NCI-H146 treated with DMSO at 0.1 percent for 48 hours (cell line): Measurements from ENCODE around the gene DSCAML1.

Experiments
- DNase-seq: peaks from one replicate; lab custom pipeline; 2025; ENCODE audit not compliant: unreplicated experiment; lab: John Stamatoyannopoulos, UW

DSCAML1 gene

DNA sequence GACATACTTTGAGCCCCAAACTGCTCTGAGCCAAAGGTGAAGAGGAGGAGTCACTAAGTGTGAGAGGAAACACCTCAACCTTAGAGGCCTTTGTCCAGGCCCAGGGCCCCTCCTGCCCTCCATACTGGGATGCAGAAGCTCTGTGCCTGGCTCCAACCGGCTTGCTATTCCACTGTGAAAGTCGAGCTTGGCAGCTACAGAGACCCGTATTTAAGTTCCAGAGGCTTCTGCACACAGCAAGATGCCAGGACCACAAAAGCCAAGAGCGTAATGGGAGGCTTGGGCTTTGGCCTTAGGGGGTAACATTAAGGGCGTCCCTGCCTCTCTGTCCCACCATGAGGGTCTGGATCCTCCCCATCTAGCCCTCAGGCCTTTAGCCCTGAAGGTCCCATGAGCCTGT lies 31.9 kb downstream of the DSCAML1 start:
- DNase-seq, result no peak

- DNase-seq, result peak; percentile 36
Observed at GRCh38 chr11:117763465-117763864, 33.6 kb downstream of the DSCAML1 start.

- DNase-seq, result peak; percentile 59
Observed at GRCh38 chr11:117761993-117762392, 35.0 kb downstream of the DSCAML1 start.

- peak; percentile 95 for DNase-seq
Observed at GRCh38 chr11:117759305-117759704, 37.7 kb downstream of the DSCAML1 start.

- DNase-seq, result no peak
Observed at GRCh38 chr11:117754030-117754429, 43.0 kb downstream of the DSCAML1 start.

- DNase-seq, result no peak
Observed at GRCh38 chr11:117752721-117753237, 44.2 kb downstream of the DSCAML1 start.

- peak; percentile 74 for DNase-seq
Observed at GRCh38 chr11:117752071-117752470, 44.9 kb downstream of the DSCAML1 start.

DNA sequence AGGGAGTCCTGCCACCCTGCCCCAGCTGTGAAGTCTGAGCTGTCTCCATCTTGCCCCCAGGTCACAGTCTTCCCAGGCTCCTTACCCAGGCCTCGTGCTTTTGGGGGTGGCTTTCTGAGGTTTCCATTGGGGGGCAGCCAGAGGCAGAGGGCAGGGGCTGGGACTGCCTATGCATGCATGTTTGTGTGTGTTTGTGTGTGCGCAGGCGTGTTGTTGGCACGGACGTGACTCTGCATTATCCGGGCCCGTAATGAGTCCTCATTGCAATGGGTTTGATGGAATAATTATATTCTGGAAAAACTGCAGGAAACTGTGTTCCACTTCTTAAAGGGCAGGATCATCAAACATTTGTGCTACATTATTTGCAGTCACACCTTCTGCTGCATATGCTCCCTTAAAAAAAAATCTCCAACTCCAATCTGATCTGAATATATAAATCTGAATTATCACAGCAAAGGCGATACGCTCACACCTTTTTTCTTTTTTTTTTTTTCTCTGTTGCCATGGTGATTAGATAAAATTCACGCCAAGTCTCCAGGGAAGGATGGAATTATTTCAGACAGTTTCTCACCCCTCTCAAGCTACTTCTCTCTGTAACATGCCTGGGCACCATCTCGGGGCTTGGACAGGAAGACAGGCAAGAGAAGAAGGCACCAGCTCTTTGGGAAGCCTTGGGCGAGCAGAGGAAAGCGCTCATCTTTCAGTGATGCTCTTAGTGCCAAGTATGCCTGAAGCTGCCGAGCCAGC lies 45.9 kb downstream of the DSCAML1 start:
- DNase-seq, result no peak

GRCh38 chr11:117750357-117750756 lies 46.7 kb downstream of the DSCAML1 start:
- DNase-seq, result no peak

DNA sequence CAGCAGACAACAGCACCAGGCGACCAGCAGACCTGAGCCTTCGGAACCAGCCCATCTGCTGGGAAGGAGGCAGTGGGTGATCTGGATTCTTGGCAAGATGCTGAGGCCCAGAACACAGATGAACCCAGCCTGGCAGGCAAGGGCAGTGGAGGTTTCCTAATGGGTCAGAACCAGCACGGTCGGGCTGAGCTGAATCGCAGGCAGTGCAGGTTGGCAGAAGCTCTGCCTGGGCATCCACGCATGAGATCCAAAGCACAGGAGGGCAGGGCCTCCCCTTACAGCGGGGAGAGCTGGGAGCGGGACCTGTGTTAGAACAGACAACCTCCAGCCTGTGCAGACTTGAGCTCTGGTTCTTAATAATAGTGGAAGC lies 47.5 kb downstream of the DSCAML1 start:
- no peak for DNase-seq

GRCh38 chr11:117748771-117749540 lies 48.1 kb downstream of the DSCAML1 start:
- DNase-seq, result no peak

DNA sequence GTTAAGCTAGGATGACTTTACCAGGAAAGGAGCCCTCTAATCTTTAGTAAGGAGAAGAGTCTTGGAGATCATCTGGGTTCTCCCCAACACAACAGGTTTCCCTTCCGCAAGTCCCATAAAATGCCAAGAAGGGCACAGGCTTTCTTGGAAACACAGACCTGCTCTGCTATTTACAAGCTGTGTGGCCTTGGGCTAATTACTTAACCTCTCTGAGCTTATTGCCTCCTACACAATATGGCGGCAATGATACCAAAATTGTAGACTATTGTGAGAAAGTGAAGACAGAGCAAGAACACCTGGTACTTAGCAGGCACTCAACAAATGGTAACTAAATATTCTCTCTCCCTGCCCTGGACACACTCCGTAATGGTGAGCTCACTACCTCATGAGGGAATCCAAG lies 49.1 kb downstream of the DSCAML1 start:
- no peak for DNase-seq

DNA sequence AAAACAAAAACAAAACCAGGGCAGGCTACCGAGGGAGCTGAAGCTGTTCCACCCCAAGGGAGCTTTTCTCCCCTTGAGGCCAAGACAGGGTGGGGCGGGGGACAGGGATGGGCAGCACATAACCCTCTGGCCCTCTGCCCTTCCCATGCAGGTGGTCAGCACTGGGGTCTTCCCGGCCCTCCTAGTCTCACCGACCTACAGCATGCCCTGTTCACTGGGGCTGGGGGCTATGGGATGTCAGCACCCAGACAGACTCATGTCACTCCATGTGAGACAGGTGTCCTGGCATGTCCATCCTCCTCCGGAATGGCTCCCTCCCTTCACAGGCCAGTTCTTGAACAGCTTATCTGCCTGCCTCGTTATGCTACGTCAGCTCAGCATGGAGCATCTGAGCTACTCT lies 51.7 kb downstream of the DSCAML1 start:
- DNase-seq, result no peak

DNA sequence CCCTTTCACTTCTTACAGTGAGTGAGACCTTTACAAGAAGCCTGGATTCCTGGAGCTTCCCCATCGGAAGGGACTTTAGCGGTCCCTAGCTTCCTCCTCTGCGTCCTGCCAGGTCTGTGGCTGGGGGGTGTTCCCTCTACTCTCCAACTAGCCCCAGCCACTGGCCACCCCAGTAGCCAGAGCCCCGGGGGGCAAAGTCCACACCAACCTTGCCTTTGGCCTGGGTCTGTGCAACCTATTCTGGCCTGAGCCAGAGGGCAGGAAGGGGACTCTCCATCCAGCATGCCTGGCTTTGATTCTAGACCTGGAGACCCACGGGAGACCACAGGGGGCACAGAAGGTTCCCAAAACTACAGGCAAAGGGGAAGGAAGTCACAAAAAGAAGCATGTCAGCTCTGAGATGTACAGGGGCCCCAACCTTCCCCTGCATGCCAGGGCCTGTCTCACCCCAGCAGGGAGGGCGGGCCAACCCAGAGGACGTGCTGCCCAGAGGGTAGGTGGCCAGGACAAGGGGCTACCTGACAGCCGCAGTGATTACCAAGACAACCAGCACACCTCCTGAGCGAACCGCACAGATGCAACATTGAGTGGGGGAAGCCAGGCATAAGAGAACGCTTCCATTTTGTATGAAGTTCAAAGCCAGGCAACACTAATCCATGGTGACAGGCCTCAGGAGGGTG lies 52.4 kb downstream of the DSCAML1 start:
- no peak for DNase-seq

DNA sequence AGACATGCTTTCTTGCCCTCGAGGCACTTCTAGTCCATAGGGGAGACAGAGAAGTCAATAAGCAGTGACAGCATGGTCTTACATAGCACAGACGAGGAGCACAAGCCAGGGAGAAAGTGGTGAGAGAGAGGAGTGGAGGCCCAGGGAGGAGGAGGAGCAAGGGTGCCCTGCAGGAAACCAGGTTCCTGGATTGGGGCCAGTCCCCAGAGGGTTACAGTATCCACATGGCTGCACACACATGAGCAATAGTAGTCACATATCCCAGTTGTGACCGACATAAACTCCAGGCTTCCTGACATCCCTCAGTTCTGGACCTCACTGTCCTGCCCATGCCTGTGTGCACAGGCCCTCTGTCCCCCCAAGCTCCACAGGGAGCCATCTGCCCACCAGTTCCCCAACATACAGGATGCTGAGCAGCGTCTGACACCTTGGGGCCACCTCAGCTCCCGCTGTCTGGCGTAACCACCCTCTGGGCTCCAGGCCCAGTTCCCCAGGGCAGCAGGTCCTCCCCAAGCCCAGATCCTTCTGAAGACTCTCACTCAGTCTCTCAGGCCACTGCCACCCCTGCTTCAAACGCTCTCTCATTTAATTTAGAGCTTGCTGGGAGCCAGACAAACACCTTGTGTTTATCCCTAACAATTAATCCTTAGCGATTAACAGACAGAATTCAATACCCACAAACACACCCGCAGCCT lies 53.7 kb downstream of the DSCAML1 start:
- peak; percentile 33 for DNase-seq

DNA sequence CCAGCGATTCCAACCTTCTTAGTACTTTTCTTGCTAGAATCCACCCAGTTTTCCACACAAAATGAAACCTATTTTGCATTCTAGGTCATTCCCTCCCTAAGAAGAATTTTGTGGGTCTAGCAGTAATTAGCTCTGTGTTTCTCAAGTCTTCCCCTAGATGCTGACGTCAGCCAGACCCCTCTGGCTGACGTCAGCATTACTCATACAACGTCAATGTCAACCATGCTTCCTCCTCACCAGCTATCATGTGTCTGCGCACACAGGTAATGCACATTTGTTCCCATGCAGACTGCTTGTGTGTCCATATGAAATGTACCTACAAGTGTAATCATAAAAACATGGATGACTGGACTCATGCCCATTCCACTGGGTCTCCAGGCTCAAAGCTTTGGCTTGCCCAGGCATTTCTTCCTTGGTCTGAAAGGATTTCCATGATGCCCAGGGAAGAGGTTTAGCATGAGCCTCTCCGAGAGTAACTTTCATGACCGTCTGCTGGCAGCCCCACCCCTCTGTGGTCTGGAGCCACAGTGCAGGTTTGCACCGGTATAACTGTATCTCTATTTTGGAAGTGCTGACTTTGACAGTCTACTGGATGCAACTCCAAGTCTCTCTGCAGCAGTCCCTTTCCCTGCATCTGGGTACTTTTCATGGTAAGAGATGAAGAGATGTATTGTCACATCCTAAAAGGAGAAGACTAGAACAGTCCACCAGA lies 58.6 kb downstream of the DSCAML1 start:
- no peak for DNase-seq

DNA sequence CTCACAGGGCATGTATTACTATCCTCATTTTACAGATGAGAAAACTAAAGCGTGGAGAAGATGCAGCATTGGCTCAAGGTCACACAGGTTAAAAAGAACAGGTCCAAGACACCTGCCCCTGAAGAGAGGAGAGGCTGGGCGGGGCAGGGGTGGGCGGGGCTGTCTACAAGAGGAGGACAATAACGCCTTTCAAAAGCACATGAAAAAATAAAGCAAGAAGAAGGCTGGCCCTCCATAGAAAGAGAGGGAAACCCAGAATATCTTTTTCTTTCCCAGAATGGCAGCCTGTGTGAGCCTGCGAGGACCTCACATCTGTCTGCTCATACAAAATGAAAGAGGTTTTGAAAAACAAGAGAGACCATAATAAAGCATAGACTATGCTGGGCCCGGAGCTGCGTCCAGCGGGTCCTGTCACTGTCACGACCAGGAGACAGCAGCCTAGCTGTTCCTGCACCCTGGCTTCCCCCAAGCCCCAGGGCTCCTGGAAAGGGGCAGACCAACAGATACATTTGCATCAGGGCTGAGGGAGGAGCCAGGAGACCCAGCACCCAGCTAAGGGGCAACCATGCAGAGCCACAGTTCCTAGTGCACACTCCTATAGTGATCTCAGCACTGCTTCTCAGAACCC lies 61.6 kb downstream of the DSCAML1 start:
- peak; percentile 10 for DNase-seq

- DNase-seq, result peak; percentile 78
Observed at GRCh38 chr11:117734601-117735024, 62.4 kb downstream of the DSCAML1 start.

GRCh38 chr11:117733316-117733715 lies 63.7 kb downstream of the DSCAML1 start:
- no peak for DNase-seq

DNA sequence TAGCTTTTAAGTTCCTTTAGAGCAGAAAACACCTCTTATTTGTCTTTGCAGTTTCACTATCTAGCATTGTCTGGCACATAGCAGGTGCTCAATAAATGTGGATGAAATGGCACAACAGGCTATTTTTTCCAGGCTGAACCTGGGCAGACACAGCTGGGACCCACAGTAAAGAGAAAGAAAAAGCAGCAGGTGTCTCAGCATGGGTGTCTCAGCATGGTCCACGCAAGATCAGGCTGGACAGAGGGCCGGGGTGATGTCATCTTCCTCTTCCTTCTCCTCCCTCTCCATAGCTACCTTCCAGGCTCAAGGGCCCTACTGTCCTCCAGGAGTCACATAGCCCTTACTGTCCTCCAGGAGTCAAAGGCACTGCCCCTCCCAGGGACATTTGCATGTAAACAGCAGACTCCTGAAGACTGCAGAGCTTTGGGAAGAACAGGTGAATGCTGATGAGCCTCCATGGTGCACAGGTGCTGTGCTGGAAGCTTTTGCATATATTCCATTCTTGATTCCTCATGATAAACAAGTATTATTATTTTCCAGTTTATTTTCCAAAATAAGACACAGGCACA lies 65.2 kb downstream of the DSCAML1 start:
- peak; percentile 85 for DNase-seq
